ENCODE measurements around the gene FBLN5.
A peak's percentile ranks its signal among the peaks of the same experiment; 100 is the strongest.

FBLN5 gene

GRCh38 chr14:91911474-91912032, 35.9 kb downstream of the FBLN5 start:
- ChIA-PET POLR2A (interaction anchor here (0.7 kb wide), 1 partner anchor 16 kb away, joined by 4 read pairs; no protein-coding TSS in a partner anchor), CTCF (interaction anchor here (0.6 to 1.6 kb wide), 13 partner anchors 11 to 264 kb away, joined by 3 to 11 read pairs (median 4); no protein-coding TSS in a partner anchor)
- peak; percentile 31 for TF ChIP-seq CTCF (IDR thresholded peaks at IDR 0.05; ENCODE audit: control extremely low read depth, extremely low read depth, low read depth, missing control alignments)
- peak; percentile 42 for DNase-seq (ENCODE audit: extremely low spot score)

GRCh38 chr14:91910196-91910595, 37.3 kb downstream of the FBLN5 start:
- ChIA-PET CTCF (interaction anchor here (1.3 to 1.5 kb wide), 2 partner anchors 12 to 14 kb away, joined by 3 to 11 read pairs; no protein-coding TSS in a partner anchor), POLR2A (no interaction called here)
- TF ChIP-seq CTCF (IDR thresholded peaks at IDR 0.05; ENCODE audit: control extremely low read depth, extremely low read depth, low read depth, missing control alignments) = no peak
- DNase-seq (ENCODE audit: extremely low spot score) = no peak

GRCh38 chr14:91906374-91906773, 41.1 kb downstream of the FBLN5 start:
- no peak for TF ChIP-seq CTCF (IDR thresholded peaks at IDR 0.05; ENCODE audit: control extremely low read depth, extremely low read depth, low read depth, missing control alignments)
- POLR2A ChIA-PET = no interaction called here
- no peak for DNase-seq (ENCODE audit: extremely low spot score)
- CTCF ChIA-PET = interaction anchor here (2.1 kb wide), 1 partner anchor 13 kb away, joined by 5 read pairs; no protein-coding TSS in a partner anchor

GRCh38 chr14:91904956-91905645, 42.4 kb downstream of the FBLN5 start:
- no peak for DNase-seq (ENCODE audit: extremely low spot score)
- no peak for TF ChIP-seq CTCF (IDR thresholded peaks at IDR 0.05; ENCODE audit: control extremely low read depth, extremely low read depth, low read depth, missing control alignments)
- CTCF ChIA-PET = interaction anchor here (2.1 kb wide), 1 partner anchor 12 kb away, joined by 5 read pairs; no protein-coding TSS in a partner anchor
- POLR2A ChIA-PET = no interaction called here

GRCh38 chr14:91904483-91904882, 43.0 kb downstream of the FBLN5 start:
- DNase-seq (ENCODE audit: extremely low spot score) = no peak
- no peak for TF ChIP-seq CTCF (IDR thresholded peaks at IDR 0.05; ENCODE audit: control extremely low read depth, extremely low read depth, low read depth, missing control alignments)
- POLR2A ChIA-PET = no interaction called here
- CTCF ChIA-PET = interaction anchor here (2.1 kb wide), 1 partner anchor 11 kb away, joined by 5 read pairs; no protein-coding TSS in a partner anchor

- ChIA-PET POLR2A (no interaction called here), CTCF (no interaction called here)
- no peak for DNase-seq (ENCODE audit: extremely low spot score)
- TF ChIP-seq CTCF (IDR thresholded peaks at IDR 0.05; ENCODE audit: control extremely low read depth, extremely low read depth, low read depth, missing control alignments) = no peak
Measured at GRCh38 chr14:91903070-91903469, 44.4 kb downstream of the FBLN5 start.

All from GM10248 (cell line).